CD4-positive, alpha-beta T cell (primary cell): ENCODE data around the gene SMOC2. TPM values are rescaled to one million over a fixed set of nuclear protein-coding genes. Genes with fewer than 3 reads are reported as not detected.

Experiments
- ATAC-seq: fragments of 200-7000 bp; cut with Tn5 transposase; one replicate; pipeline ENCODE4 v1.10.0; 2022; ENCODE audit warnings: mild to moderate bottlenecking; ENCODE audit not compliant: poor library complexity
- CTCF ChIA-PET: fragments of 350-600 bp; sonication (Branson Sonifier 250); formaldehyde crosslinking; loops from one replicate; lab custom pipeline; 2021; ENCODE audit warnings: antibody characterized with exemption, inconsistent platforms; lab: Charles Lee
- POLR2A ChIA-PET: fragments of 350-600 bp; sonication (Branson Sonifier 250); formaldehyde crosslinking; loops from one replicate; lab custom pipeline; 2021; ENCODE audit warnings: antibody characterized with exemption, inconsistent platforms; lab: Charles Lee
- DNase-seq, 14 experiments: peaks; one replicate each; pipeline ENCODE4 v3.0.0-alpha.2; 2013 to 2020; ENCODE audit warnings: mixed read lengths in 2 of 14
- H3K27ac ChIP-seq, 2 donors: one replicate each; pipeline versions ENCODE4 v1.5.1 to v1.7.0; 2013; ENCODE audit warnings: low read length in 2 of 2, low read depth in 1 of 2, mild to moderate bottlenecking in 1 of 2
- H3K27me3 ChIP-seq, 2 experiments: 1 replicate in 1 of 2; 2 replicates in 1 of 2; pipeline versions ENCODE4 v1.6.1 to v1.7.0; 2013; ENCODE audit warnings: low read length in 2 of 2, control low read depth in 1 of 2, mild to moderate bottlenecking in 1 of 2, moderate library complexity in 1 of 2; ENCODE audit not compliant: insufficient read depth in 2 of 2, control insufficient read depth in 1 of 2
- H3K36me3 ChIP-seq: one replicate; pipeline ENCODE4 v1.6.1; 2013; ENCODE audit warnings: low read length, control low read depth; ENCODE audit not compliant: insufficient read depth
- H3K4me1 ChIP-seq: one replicate; pipeline ENCODE4 v1.6.1; 2013; ENCODE audit warnings: low read length, control low read depth; ENCODE audit not compliant: insufficient read depth
- H3K4me3 ChIP-seq: one replicate; pipeline ENCODE4 v1.5.1; 2013; ENCODE audit warnings: mild to moderate bottlenecking, low read length, moderate library complexity
- H3K9me3 ChIP-seq, 2 experiments: 1 replicate in 1 of 2; 2 replicates in 1 of 2; pipeline versions ENCODE4 v1.6.1 to v1.7.0; 2013; ENCODE audit warnings: low read length in 2 of 2, mild to moderate bottlenecking in 2 of 2, control low read depth in 1 of 2, moderate library complexity in 1 of 2; ENCODE audit not compliant: control insufficient read depth in 1 of 2, insufficient read depth in 1 of 2
- H3K27ac Mint-ChIP-seq: one replicate; pipeline ENCODE4 v1.8.0; 2020; ENCODE audit warnings: mixed read lengths
- H3K27me3 Mint-ChIP-seq: one replicate; pipeline ENCODE4 v1.8.0; 2021; ENCODE audit warnings: mixed read lengths
- H3K36me3 Mint-ChIP-seq: one replicate; pipeline ENCODE4 v1.8.0; 2021; ENCODE audit warnings: low read depth, mixed read lengths
- H3K4me1 Mint-ChIP-seq: one replicate; pipeline ENCODE4 v1.8.0; 2021; ENCODE audit warnings: low read depth, mixed read lengths
- H3K4me3 Mint-ChIP-seq: one replicate; pipeline ENCODE4 v1.8.0; 2020; ENCODE audit warnings: mild to moderate bottlenecking, mixed read lengths
- H3K9me3 Mint-ChIP-seq: one replicate; pipeline ENCODE4 v1.8.0; 2020; ENCODE audit warnings: mixed read lengths
- CTCF ChIP-seq: fragments of 200-600 bp; IDR thresholded peaks from one replicate; pipeline ENCODE4 v1.8.0; 2022; ENCODE audit warnings: antibody characterized with exemption, mild to moderate bottlenecking
- intact Hi-C, 2 experiments: fragments of 100-400 bp; cut with DNase I in 1 of 2; cut with micrococcal nuclease in 1 of 2; formaldehyde crosslinking; loops; one replicate each; pipeline versions ENCODE4 v1.15.1 to v1.9.0; 2023 to 2025; cut with DNase I, micrococcal nuclease
- total RNA-seq, 174 experiments: library from RNA in 2 of 174; stranded (reverse) in 2 of 174; gene quantifications; one replicate each; pipeline ENCODE4 v1.2.3 and lab custom pipeline; 2021 to 2026

SMOC2 gene
- total RNA-seq, 2 experiments from 2014 or later, result not detected

DNA sequence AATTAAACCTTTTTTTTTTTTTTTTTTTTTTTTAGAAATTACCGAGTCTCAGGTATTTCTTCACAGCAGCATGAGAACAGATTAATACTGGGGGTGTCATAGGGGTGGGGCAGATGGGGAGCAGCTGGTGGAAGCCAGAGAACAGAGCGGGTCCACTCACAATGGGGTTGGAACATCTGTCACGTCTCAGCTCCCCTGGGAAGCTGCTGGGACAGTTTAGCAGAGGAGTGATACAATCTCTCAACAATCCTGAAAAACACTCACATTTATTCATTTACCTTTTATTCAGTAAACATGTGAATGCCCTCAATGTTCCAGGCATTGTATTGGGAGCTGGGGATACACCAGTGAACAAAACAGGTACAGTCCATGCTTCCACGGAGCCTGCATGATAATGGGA is 162.2 kb downstream of the SMOC2 start:
- ChIA-PET POLR2A (no interaction called here), CTCF (no interaction called here)
- Histone ChIP-seq H3K27ac (no peak overlapping the region), H3K36me3 (no peaks in the 10 kb centered on the region), H3K4me3 (no peak overlapping the region), H3K27me3 (no peaks in the 10 kb centered on the region), H3K9me3 (peaks cover 0 to 7% of the 10 kb centered on the region in 2 experiments), H3K4me1 (no peaks in the 10 kb centered on the region)
- Mint-ChIP-seq H3K27me3 (peaks cover 11% of the 10 kb centered on the region), H3K4me1 (no peaks in the 10 kb centered on the region), H3K27ac (no peak overlapping the region), H3K9me3 (no peaks in the 10 kb centered on the region), H3K4me3 (no peak overlapping the region), H3K36me3 (no peaks in the 10 kb centered on the region)
- DNase-seq (no peak), ATAC-seq (no peak)
- TF ChIP-seq CTCF, result no peak
- intact Hi-C loops, result no loop called here

DNA sequence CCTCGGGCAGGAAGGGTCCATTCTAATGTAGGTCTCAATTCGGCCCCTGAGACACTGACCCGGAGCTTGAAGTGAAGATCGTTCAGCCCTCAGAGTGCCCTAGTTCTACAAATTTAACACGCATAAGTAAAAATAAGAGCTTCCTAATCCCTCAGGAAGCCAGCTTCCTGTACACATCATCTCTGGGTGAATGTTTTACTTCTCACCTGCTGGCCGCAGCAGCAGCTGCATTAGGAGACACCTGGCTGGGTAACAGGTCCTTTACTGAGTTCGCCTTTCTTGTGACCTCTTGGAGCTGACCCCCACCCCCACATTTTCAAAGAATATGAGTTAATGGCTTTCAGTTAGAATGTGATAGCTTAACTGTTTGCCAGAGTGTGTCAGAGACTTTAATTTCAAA is 165.0 kb downstream of the SMOC2 start:
- Mint-ChIP-seq H3K27me3 (peaks cover 11% of the 10 kb centered on the region), H3K27ac (no peak overlapping the region), H3K9me3 (no peaks in the 10 kb centered on the region), H3K4me1 (no peaks in the 10 kb centered on the region), H3K36me3 (no peaks in the 10 kb centered on the region), H3K4me3 (no peak overlapping the region)
- ChIA-PET CTCF (no interaction called here), POLR2A (no interaction called here)
- Histone ChIP-seq H3K9me3 (peaks cover 0 to 1% of the 10 kb centered on the region in 2 experiments), H3K4me1 (no peaks in the 10 kb centered on the region), H3K36me3 (no peaks in the 10 kb centered on the region), H3K27ac (no peak overlapping the region), H3K4me3 (no peak overlapping the region), H3K27me3 (no peaks in the 10 kb centered on the region)
- intact Hi-C loops, result no loop called here
- no peak for TF ChIP-seq CTCF
- DNase-seq (no peak), ATAC-seq (no peak)

- H3K9me3 ChIP-seq, result peaks cover 0 to 9% of the 10 kb centered on the region in 2 experiments
- no peak overlapping the region for H3K27ac ChIP-seq
- no peaks in the 10 kb centered on the region for H3K27me3 ChIP-seq
- no peak overlapping the region for H3K27ac Mint-ChIP-seq
- intact Hi-C loops, result no loop called here
- H3K9me3 Mint-ChIP-seq, result no peaks in the 10 kb centered on the region
- H3K27me3 Mint-ChIP-seq, result peaks cover 11% of the 10 kb centered on the region
- no peak for TF ChIP-seq CTCF
- no peak overlapping the region for H3K4me3 ChIP-seq
- H3K36me3 Mint-ChIP-seq, result no peaks in the 10 kb centered on the region
- ChIA-PET CTCF (no interaction called here), POLR2A (no interaction called here)
- ATAC-seq, result no peak
- H3K4me1 Mint-ChIP-seq, result no peaks in the 10 kb centered on the region
- H3K4me1 ChIP-seq, result no peaks in the 10 kb centered on the region
- H3K4me3 Mint-ChIP-seq, result no peak overlapping the region
- no peaks in the 10 kb centered on the region for H3K36me3 ChIP-seq
- DNase-seq, result no peak
Measured at GRCh38 chr6:168606722-168607121, 165.7 kb downstream of the SMOC2 start.
